ENCODE measurements around the gene KRTAP6-1.
A peak's percentile ranks its signal among the peaks of the same experiment; 100 is the strongest.

The KRTAP6-1 gene

GRCh38 chr21:30613836-30614235 is at the start of gene KRTAP6-1:
Gene KRTAP6-1, minus strand, starts transcription at chr21:30613930. Its CDS starts 26 bp downstream, at chr21:30613904.
- DNase-seq: no peak

GRCh38 chr21:30652891-30653290 is 39.2 kb upstream of the KRTAP6-1 start:
- no peak for DNase-seq

GRCh38 chr21:30646904-30647414 is 33.2 kb upstream of the KRTAP6-1 start:
- no peak for DNase-seq

- DNase-seq: no peak
These were observed 28.8 kb upstream of the KRTAP6-1 start, which contains the start of gene KRTAP20-3 for GRCh38 chr21:30642564-30642963. Gene KRTAP20-3, plus strand, starts transcription at chr21:30642864.

GRCh38 chr21:30638686-30639085 is 25.0 kb upstream of the KRTAP6-1 start:
- no peak for DNase-seq

- DNase-seq: no peak
These were observed 21.2 kb upstream of the KRTAP6-1 start, which contains the start of gene KRTAP20-2 for GRCh38 chr21:30634906-30635305. Gene KRTAP20-2, plus strand, starts transcription at chr21:30635206. Its CDS starts 58 bp downstream, at chr21:30635264.

GRCh38 chr21:30629200-30629599 is 15.5 kb upstream of the KRTAP6-1 start:
- DNase-seq: no peak

GRCh38 chr21:30628109-30628508 is 14.4 kb upstream of the KRTAP6-1 start:
- DNase-seq: no peak

GRCh38 chr21:30625449-30626165 is 11.9 kb upstream of the KRTAP6-1 start:
- DNase-seq: no peak

GRCh38 chr21:30623362-30623761 is 9.6 kb upstream of the KRTAP6-1 start:
- no peak for DNase-seq

- DNase-seq: no peak
These were observed 6.8 kb upstream of the KRTAP6-1 start, which contains the start of gene KRTAP20-4 for GRCh38 chr21:30620522-30620921. Gene KRTAP20-4, plus strand, starts transcription at chr21:30620627.

GRCh38 chr21:30620080-30620479 is 6.3 kb upstream of the KRTAP6-1 start:
- peak; percentile 14 for DNase-seq

GRCh38 chr21:30616125-30616524 is 2.4 kb upstream of the KRTAP6-1 start, which contains the start of gene KRTAP20-1:
Gene KRTAP20-1, plus strand, starts transcription at chr21:30616425. Its CDS starts 30 bp downstream, at chr21:30616455.
- DNase-seq: no peak

GRCh38 chr21:30615199-30615598 is 1.5 kb upstream of the KRTAP6-1 start:
- no peak for DNase-seq

GRCh38 chr21:30612132-30612531 is 1.6 kb downstream of the KRTAP6-1 start:
- no peak for DNase-seq

- DNase-seq: no peak
These were observed 7.8 kb downstream of the KRTAP6-1 start for GRCh38 chr21:30605968-30606367.

- no peak for DNase-seq
These were observed 12.9 kb downstream of the KRTAP6-1 start, which contains the start of gene KRTAP22-1 for GRCh38 chr21:30600787-30601186. Gene KRTAP22-1, plus strand, starts transcription at chr21:30601087.

GRCh38 chr21:30598802-30599201 is 14.9 kb downstream of the KRTAP6-1 start, which contains the start of gene KRTAP6-2:
Gene KRTAP6-2, minus strand, starts transcription at chr21:30598902. Its CDS starts 28 bp downstream, at chr21:30598874.
- DNase-seq: no peak

- no peak for DNase-seq
These were observed 21.6 kb downstream of the KRTAP6-1 start, which contains the start of gene KRTAP6-3 for GRCh38 chr21:30592140-30592539. Gene KRTAP6-3, plus strand, starts transcription at chr21:30592440. Its CDS starts 6 bp downstream, at chr21:30592446.

GRCh38 chr21:30590297-30590696 is 23.4 kb downstream of the KRTAP6-1 start, which contains the start of gene KRTAP22-2:
Gene KRTAP22-2, minus strand, starts transcription at chr21:30590397.
- no peak for DNase-seq

- no peak for DNase-seq
These were observed 30.9 kb downstream of the KRTAP6-1 start for GRCh38 chr21:30582870-30583269.

GRCh38 chr21:30580132-30580531 is 33.6 kb downstream of the KRTAP6-1 start:
- no peak for DNase-seq

GRCh38 chr21:30579346-30579745 is 34.4 kb downstream of the KRTAP6-1 start:
- no peak for DNase-seq

- DNase-seq: no peak
These were observed 36.0 kb downstream of the KRTAP6-1 start for GRCh38 chr21:30577766-30578165.

Data from MV-4-11 (cell line).